Upper lobe of right lung (tissue), 1 donor: ENCODE data around the gene GPR173. TPM values are rescaled to one million over a fixed set of nuclear protein-coding genes. Genes with fewer than 3 reads are reported as not detected.

Experiments
- ATAC-seq: fragments of 200-7000 bp; cut with Tn5 transposase; one replicate; pipeline ENCODE4 v1.9.1; 2020; ENCODE audit warnings: mild to moderate bottlenecking, moderate library complexity
- DNase-seq: peaks from one replicate; pipeline ENCODE4 v3.0.0-alpha.2; 2020
- H3K27ac ChIP-seq: fragments of 200-600 bp; one replicate; pipeline ENCODE4 v1.8.0; 2022
- H3K27me3 ChIP-seq: fragments of 200-600 bp; one replicate; pipeline ENCODE4 v1.8.0; 2022; ENCODE audit warnings: mild to moderate bottlenecking
- H3K36me3 ChIP-seq: fragments of 200-600 bp; one replicate; pipeline ENCODE4 v1.8.0; 2022
- H3K4me1 ChIP-seq: fragments of 200-600 bp; one replicate; pipeline ENCODE4 v1.8.0; 2022
- H3K4me3 ChIP-seq: fragments of 200-600 bp; one replicate; pipeline ENCODE4 v1.8.0; 2022; ENCODE audit warnings: mild to moderate bottlenecking
- H3K9me3 ChIP-seq: fragments of 200-600 bp; one replicate; pipeline ENCODE4 v1.8.0; 2022
- CTCF ChIP-seq: fragments of 200-600 bp; IDR thresholded peaks from one replicate; pipeline ENCODE4 v1.8.0; 2022; ENCODE audit warnings: antibody characterized with exemption
- intact Hi-C: fragments of 100-400 bp; cut with DNase I; formaldehyde crosslinking; loops from one replicate; pipeline ENCODE4 v1.11.0; 2022
- total RNA-seq: library from RNA; stranded (reverse); fragmentation: NEBNext Ultra II Directional; extraction: Animal tissue kit (Norgen Biotek cat#: 25700); gene quantifications from one replicate; pipeline ENCODE4 v1.2.1, GENCODE V29; 2021
- donor health status: DM: no; HTN: yes; CAD: no; lungs with severe emphysema.

Gene GPR173
- total RNA-seq, 1 donor from 2014 or later, result 1.3 TPM

DNA sequence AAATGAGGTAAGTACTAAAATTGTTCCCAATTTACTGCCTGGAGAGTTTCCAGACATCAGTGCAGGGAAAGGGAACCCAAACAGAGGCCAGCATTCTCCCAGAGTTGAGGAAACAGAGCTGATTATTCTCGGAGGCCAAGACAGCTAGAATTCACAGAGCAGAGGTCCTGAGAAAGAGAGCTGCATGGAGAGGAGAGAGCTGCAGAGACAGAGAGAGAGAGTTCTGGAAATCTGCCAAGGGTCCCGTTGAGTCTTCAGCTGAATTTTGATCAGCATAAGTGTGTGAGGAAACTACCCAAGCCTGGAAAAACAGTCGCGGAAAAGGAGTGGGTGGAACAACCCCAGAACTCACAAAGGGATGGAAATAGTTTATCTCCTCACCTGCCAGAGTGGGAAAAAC, 43.8 kb upstream of the GPR173 start:
- intact Hi-C loops, result no loop called here
- Histone ChIP-seq H3K27me3 (no peaks in the 10 kb centered on the region), H3K9me3 (no peaks in the 10 kb centered on the region), H3K27ac (no peak overlapping the region), H3K36me3 (no peaks in the 10 kb centered on the region), H3K4me3 (no peak overlapping the region), H3K4me1 (no peaks in the 10 kb centered on the region)
- DNase-seq (no peak), ATAC-seq (no peak)
- no peak for TF ChIP-seq CTCF

- DNase-seq (no peak), ATAC-seq (no peak)
- TF ChIP-seq CTCF, result no peak
- intact Hi-C loops, result no loop called here
- no peaks in the 10 kb centered on the region for H3K9me3 ChIP-seq
- no peaks in the 10 kb centered on the region for H3K36me3 ChIP-seq
- H3K4me1 ChIP-seq, result no peaks in the 10 kb centered on the region
- no peak overlapping the region for H3K27ac ChIP-seq
- H3K27me3 ChIP-seq, result no peaks in the 10 kb centered on the region
- H3K4me3 ChIP-seq, result no peak overlapping the region
Measured at GRCh38 chrX:53005327-53005726, 43.3 kb upstream of the GPR173 start.

GRCh38 chrX:53009032-53009431, 39.6 kb upstream of the GPR173 start:
- DNase-seq, result no peak
- no peak for TF ChIP-seq CTCF
- Histone ChIP-seq H3K9me3 (no peaks in the 10 kb centered on the region), H3K27me3 (no peaks in the 10 kb centered on the region), H3K36me3 (no peaks in the 10 kb centered on the region), H3K27ac (no peak overlapping the region), H3K4me3 (no peak overlapping the region), H3K4me1 (no peaks in the 10 kb centered on the region)
- no peak for ATAC-seq
- intact Hi-C loops, result no loop called here

GRCh38 chrX:53013291-53013690, 35.3 kb upstream of the GPR173 start:
- intact Hi-C loops, result no loop called here
- no peaks in the 10 kb centered on the region for H3K4me1 ChIP-seq
- H3K36me3 ChIP-seq, result no peaks in the 10 kb centered on the region
- ATAC-seq (no peak), DNase-seq (no peak)
- H3K9me3 ChIP-seq, result no peaks in the 10 kb centered on the region
- no peak overlapping the region for H3K4me3 ChIP-seq
- no peaks in the 10 kb centered on the region for H3K27me3 ChIP-seq
- TF ChIP-seq CTCF, result no peak
- H3K27ac ChIP-seq, result no peak overlapping the region

GRCh38 chrX:53018627-53019026, 30.0 kb upstream of the GPR173 start:
- no peak for DNase-seq

More at GRCh38 chrX:53018627-53019026, 30.0 kb upstream of the GPR173 start:
- H3K9me3 ChIP-seq, result no peaks in the 10 kb centered on the region
- H3K27ac ChIP-seq, result no peak overlapping the region
- no peaks in the 10 kb centered on the region for H3K36me3 ChIP-seq
- no peak for ATAC-seq
- no peak overlapping the region for H3K4me3 ChIP-seq
- no peak for TF ChIP-seq CTCF
- H3K4me1 ChIP-seq, result no peaks in the 10 kb centered on the region
- no peaks in the 10 kb centered on the region for H3K27me3 ChIP-seq
- intact Hi-C loops, result no loop called here
